Fibroblast of skin of back (primary cell): ENCODE results near the gene RPS6KL1.

Experiments used
- DNase-seq: peaks from one replicate; pipeline ENCODE4 v3.0.0-alpha.2; 2013

RPS6KL1 gene

DNA sequence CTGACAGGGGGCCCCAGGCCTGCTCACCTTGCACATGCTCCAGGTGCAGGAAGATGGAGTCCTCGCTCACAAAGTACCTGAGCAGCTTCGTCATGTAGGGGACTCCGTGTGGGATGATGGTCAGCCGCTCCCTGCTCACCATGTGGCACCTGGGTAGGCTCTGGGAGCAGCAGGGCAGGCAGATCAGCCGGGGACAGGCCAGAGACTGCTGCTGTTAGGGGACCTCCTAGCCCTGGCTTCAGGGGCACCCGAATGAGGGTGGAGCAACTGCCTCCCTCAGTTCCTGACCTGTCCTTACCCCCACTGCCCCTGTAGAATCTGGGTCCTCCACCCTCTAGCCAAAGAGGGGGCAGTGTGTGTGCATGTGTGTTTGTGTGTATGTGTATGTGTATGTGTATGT lies 11.8 kb downstream of the RPS6KL1 start:
- no peak for DNase-seq

- DNase-seq: no peak
Observed at GRCh38 chr14:74910556-74910955, 12.5 kb downstream of the RPS6KL1 start.

GRCh38 chr14:74909911-74910310 lies 13.1 kb downstream of the RPS6KL1 start:
- no peak for DNase-seq

- no peak for DNase-seq
Observed at GRCh38 chr14:74909501-74909900, 13.6 kb downstream of the RPS6KL1 start.

DNA sequence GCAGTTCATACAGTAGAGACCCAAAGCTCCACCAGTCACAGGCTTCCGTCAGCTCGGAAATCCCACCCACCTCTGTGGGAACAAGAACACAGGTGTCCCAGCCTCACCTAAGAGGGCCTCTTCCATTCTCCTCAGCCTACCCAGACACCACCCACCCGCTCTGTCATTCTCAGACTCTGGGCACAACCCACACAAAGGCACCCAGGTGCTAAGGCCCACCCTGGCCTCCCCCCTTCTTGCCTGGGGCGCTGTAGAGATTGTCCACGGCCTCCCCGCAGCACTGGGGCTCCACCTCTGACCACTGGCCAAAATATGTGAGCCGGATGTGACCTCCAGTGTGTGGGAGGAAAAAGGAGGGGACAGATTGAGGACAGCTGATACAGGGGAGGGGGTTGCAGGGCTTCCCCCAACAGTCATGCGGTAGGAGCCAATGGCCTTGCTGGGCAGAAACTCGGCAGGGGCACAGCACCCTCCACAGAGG lies 14.2 kb downstream of the RPS6KL1 start:
- no peak for DNase-seq

DNA sequence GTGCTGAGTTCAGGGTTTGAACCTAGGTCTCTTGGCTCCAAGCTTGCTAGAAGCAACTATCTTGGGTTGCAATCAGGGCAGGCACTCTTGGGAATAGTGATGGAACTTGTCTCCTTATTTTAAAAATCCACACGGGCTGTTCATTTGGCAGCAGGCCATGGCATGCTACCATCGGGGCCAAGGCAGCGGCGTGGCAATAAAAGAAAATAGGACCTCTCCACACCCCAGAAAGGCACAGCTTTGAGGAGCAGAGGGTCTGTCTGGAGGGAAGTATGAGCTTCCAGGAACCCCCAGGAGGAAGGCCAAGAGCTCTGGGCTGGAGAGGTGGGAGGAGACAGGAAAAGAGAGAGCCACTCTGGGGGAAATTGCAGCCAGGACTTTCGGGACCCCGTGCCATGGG lies 15.3 kb downstream of the RPS6KL1 start:
- DNase-seq: no peak

- no peak for DNase-seq
Observed at GRCh38 chr14:74906925-74907521, 16.0 kb downstream of the RPS6KL1 start.

DNA sequence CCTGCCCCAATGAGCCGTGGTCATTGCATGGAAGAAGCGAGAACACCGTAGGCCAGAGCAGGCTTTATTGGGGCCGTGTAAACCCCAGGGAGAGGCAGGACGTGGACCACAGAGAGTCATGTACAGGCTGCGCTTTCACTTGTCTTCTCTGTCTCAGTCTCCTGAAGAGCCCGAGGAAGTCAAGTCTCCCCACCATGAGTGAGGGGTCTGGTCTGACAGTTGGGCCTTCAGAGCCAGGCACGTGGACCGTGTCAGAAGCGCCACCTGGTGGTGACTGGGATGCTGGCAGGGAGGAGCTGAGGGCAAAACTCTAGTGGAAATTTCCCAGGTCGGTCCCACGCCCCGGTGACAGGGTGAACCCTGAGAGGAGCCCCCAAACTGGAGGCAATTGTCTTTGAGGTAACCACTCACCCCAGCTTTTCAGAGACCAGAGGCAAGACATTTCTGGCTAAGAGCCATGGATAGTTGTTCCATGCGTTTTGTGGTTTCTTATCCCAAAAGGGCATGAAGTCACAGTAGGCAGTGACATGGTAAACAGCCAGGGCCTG lies 17.4 kb downstream of the RPS6KL1 start:
- peak; percentile 47 for DNase-seq

GRCh38 chr14:74904635-74905503 lies 18.2 kb downstream of the RPS6KL1 start:
- DNase-seq: no peak

DNA sequence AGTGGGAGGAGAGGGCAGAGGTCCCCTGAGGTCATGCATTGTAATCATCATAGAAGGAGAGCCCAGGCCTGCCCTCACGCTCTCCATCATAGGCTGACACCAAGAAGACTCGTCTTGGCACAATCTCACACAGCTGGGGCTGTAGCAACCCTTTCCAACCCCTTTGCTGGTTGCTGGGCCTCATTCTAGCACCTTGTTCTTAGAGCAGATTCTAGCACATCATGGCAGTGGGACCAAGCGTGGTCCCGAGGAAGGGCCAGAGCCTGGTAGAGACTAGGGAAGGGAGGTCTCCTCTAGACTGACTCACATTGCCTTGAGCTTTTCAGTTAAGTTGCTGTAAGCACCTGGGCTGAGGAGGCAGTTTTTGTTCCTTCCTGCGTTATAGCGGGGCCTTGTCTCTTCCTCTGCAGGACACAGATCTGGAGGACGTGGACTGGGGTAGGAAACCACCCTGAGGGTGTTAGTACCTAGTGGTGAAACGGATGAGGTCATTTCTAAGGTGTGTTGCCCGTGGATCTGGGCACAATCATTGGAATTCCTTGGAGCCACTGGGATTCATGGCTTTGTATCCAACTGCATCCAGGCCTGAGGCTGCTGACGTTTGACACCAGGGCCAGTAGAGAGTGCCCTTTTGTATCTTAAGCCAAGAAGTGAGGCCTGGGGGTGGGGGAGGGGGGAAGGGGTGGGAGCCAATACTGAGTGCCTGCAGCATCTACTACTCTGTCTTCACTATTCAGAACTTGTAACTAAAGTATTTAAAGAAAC lies 19.9 kb downstream of the RPS6KL1 start:
- DNase-seq: no peak

DNA sequence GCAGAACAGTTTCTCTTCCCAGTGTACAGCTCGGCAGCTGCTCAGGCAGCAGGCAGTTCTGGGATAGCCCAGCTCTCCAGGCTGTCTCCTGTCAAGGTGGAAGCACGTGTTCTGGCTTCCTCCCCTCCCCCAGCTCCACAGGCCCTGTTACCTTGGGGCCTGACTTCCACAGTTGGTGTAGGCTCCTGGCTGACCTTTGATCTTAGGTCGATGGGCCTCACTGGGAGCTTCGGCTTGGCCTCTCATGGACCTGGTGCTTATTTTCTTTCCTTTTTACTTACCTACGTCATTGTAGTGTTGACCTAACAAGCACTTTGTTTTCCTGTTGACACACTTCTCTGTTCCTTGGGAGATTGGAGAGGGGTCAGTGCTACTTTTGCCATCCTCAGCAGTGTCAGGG lies 24.4 kb downstream of the RPS6KL1 start:
- no peak for DNase-seq

GRCh38 chr14:74898083-74898482 lies 25.0 kb downstream of the RPS6KL1 start:
- no peak for DNase-seq

DNA sequence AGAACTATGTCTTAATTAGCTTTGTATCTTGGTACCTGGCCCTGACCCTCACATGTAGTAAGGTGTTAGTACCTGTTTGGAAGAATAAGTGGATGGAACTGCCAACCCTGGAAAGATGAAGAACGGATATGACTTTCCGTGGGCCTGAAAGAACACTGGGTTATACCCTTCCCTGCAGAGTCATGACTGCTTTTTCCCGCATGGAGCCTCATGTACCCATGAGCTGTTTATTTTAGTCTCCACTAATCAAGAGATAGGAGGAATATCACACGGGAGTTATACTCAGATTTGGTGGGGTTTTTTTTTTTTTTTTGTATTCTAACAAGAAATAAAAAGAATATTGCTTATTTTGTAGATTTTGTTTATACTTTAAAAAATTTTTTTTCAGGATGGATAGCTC lies 25.4 kb downstream of the RPS6KL1 start:
- no peak for DNase-seq

- no peak for DNase-seq
Observed at GRCh38 chr14:74896400-74896799, 26.7 kb downstream of the RPS6KL1 start.

DNA sequence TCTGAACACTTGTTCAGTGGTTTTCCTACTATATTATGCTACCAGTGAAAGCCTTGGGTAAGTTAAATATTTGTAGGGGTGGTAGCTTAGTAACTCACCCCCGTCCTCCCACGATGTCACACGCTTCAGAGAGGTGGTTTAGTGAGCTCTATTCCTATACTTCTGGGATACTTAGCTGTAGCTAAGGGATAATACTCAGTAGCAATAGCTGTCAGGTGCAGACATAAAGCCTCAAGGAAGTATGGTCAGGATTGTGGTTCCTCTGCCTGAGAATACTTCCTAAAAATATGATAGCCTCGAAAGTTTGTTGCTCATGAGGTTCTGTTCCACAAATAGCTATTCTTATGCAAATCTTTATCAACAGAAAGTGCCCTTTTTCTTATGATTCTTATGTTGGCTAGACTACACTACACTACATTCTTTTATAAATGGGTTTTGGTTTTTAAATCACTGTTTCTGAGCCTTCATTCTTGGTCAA lies 29.4 kb downstream of the RPS6KL1 start:
- no peak for DNase-seq

- no peak for DNase-seq
Observed at GRCh38 chr14:74892745-74893144, 30.3 kb downstream of the RPS6KL1 start.

DNA sequence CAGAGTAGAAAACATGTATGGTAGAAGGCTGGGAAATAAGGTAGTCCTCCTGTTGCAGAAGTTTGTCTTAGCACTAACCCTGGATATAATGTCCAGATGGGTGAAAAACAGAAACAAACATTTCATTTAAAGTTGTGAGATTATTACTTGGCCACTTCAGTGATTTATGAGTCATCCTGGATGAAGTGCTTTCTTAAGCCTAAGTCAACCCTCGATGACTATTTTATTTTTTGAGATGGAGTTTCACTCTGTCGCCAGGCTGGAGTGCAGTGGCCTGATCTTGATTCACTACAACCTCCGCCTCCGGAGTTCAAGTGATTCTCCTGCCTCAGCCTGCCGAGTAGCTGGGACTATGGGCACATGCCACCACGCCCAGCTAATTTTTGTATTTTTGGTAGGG lies 31.2 kb downstream of the RPS6KL1 start:
- DNase-seq: peak; percentile 26

DNA sequence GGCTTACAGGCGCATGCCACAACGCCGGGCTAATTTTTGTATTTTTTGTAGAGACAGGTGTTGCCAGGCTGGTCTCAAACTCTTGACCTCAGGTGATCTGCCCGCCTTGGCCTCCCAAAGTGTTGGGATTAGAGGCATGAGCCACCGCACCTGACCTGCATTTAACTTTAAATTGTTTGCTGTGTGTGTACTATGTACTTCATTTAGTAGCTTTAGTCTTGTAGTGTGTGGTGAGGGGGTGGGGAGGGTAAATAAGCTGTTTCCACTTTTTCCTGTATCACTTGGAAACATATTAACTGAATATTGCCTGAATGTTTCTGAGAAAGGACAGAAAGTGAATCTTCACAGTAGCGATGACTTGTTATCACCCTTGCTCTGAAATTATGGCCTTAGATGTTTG lies 32.8 kb downstream of the RPS6KL1 start:
- no peak for DNase-seq

- no peak for DNase-seq
Observed at GRCh38 chr14:74888164-74889158, 34.6 kb downstream of the RPS6KL1 start.

- DNase-seq: peak; percentile 83
Observed at GRCh38 chr14:74886001-74886400, 37.1 kb downstream of the RPS6KL1 start.

- DNase-seq: peak; percentile 43
Observed at GRCh38 chr14:74882103-74882920, 40.7 kb downstream of the RPS6KL1 start.
